K562 (cell line): ENCODE results near the gene CFAP141. TPM values are rescaled to one million over a fixed set of nuclear protein-coding genes. Genes with fewer than 3 reads are reported as not detected.

Experiments used
- ATAC-seq: fragments of 200-7000 bp; cut with Tn5 transposase; 3 replicates; pipeline ENCODE4 v1.9.1; 2020; ENCODE audit warnings: moderate library complexity
- BruUV-seq: library from RNA; stranded (reverse); fragments of 400-500 nt; replicated peaks from 2 replicates; lab custom pipeline; 2021; lab: Mats Ljungman, UMichigan
- CTCF ChIA-PET: fragments of 300-600 bp; formaldehyde crosslinking; extraction: SDS; loops from one replicate; lab custom pipeline; 2021; ENCODE audit warnings: low intra/inter-chr PET ratio; lab: Yijun Ruan, JAX
- POLR2A ChIA-PET: fragments of 300-600, 350-650 bp; sonication (Branson Sonifier 250); formaldehyde crosslinking; extraction: SDS; loops from one replicate; lab custom pipeline; 2021; ENCODE audit warnings: antibody characterized with exemption, inconsistent platforms; lab: Yijun Ruan, JAX
- DNase-seq, 4 experiments: peaks; one replicate each; pipeline versions ENCODE4 v3.0.0 to v3.0.0-alpha.2; 2011 to 2018; ENCODE audit warnings: low spot score in 3 of 4, mixed read lengths in 3 of 4; ENCODE audit errors: extremely low read depth in 1 of 4
- FAIRE-seq: peaks from 2 replicates; lab custom pipeline; 2011; peaks lifted over from hg19 to GRCh38; lab: Jason Lieb, UNC
- H2AFZ ChIP-seq: 2 replicates; pipeline ENCODE4 v1.6.0; 2011; ENCODE audit warnings: low read depth, low read length, control low read depth, inconsistent platforms
- H3K27ac ChIP-seq: fragments of 200-600 bp; 3 replicates; pipeline ENCODE4 v1.8.0; 2011; ENCODE audit warnings: low read depth, mild to moderate bottlenecking, control low read depth, inconsistent platforms, low read length, moderate library complexity, mixed read lengths; ENCODE audit errors: extremely low read depth
- H3K27me3 ChIP-seq, 2 experiments: fragments of 300-600 bp in 1 of 2; 2 replicates in 1 of 2; 3 replicates in 1 of 2; pipeline versions ENCODE4 v1.6.0 to v1.8.0; 2011; ENCODE audit warnings: inconsistent platforms in 2 of 2, low read length in 2 of 2, mild to moderate bottlenecking in 1 of 2, mixed read lengths in 1 of 2, moderate library complexity in 1 of 2; ENCODE audit not compliant: control insufficient read depth in 2 of 2, insufficient read depth in 2 of 2
- H3K36me3 ChIP-seq: fragments of 300-600 bp; 3 replicates; pipeline ENCODE4 v1.8.0; 2011; ENCODE audit warnings: mild to moderate bottlenecking, low read length, inconsistent platforms; ENCODE audit not compliant: control insufficient read depth, insufficient read depth
- H3K4me1 ChIP-seq, 2 experiments: fragments of 200-600 bp in 1 of 2; replicated peaks in 1 of 2; 2 replicates in 1 of 2; 3 replicates in 1 of 2; pipeline versions ENCODE4 v1.5.1 to v1.8.0; 2011; ENCODE audit warnings: inconsistent platforms in 2 of 2, low read length in 2 of 2, mild to moderate bottlenecking in 1 of 2, mixed read lengths in 1 of 2, moderate library complexity in 1 of 2; ENCODE audit not compliant: control insufficient read depth in 2 of 2, insufficient read depth in 2 of 2
- H3K4me2 ChIP-seq: 2 replicates; pipeline ENCODE4 v1.6.1; 2011; ENCODE audit warnings: low read length, control low read depth, inconsistent platforms, mixed read lengths; ENCODE audit not compliant: insufficient read depth
- H3K4me3 ChIP-seq: fragments of 200-600 bp; sonication (generic), shearing (Covaris generic); 2 replicates; pipeline ENCODE4 v1.5.1; 2016; ENCODE audit warnings: control low read depth, inconsistent platforms
- H3K79me2 ChIP-seq: fragments of 200-600 bp; 3 replicates; pipeline ENCODE4 v1.8.0; 2011; ENCODE audit warnings: low read length, inconsistent platforms; ENCODE audit not compliant: control insufficient read depth, insufficient read depth
- H3K9ac ChIP-seq, 2 experiments: 2 replicates each; pipeline versions ENCODE4 v1.6.0 to v1.6.1; 2011; ENCODE audit warnings: low read depth in 2 of 2, low read length in 2 of 2, control low read depth in 1 of 2, inconsistent platforms in 1 of 2, mild to moderate bottlenecking in 1 of 2, mixed read lengths in 1 of 2; ENCODE audit not compliant: insufficient read depth in 1 of 2
- H3K9me1 ChIP-seq: one replicate; pipeline ENCODE4 v1.6.0; 2011; ENCODE audit warnings: inconsistent platforms, mild to moderate bottlenecking, low read length, moderate library complexity; ENCODE audit not compliant: control insufficient read depth, insufficient read depth
- H3K9me3 ChIP-seq: replicated peaks from 2 replicates; pipeline ENCODE4 v1.5.1; 2011; ENCODE audit warnings: low read depth, low read length, inconsistent platforms; ENCODE audit not compliant: control insufficient read depth, insufficient read depth
- H4K20me1 ChIP-seq: replicated peaks from 2 replicates; pipeline ENCODE4 v1.6.1; 2011; ENCODE audit warnings: low read length, inconsistent platforms, mixed read lengths; ENCODE audit not compliant: control insufficient read depth, insufficient read depth
- ETV6 ChIP-seq, 3 experiments: fragments of 150-350 bp in 1 of 3; sonication (generic) in 1 of 3; formaldehyde crosslinking in 1 of 3; IDR thresholded peaks; 2 replicates each; pipeline versions ENCODE4 v1.6.1 to v1.8.0; 2014 to 2022; ENCODE audit warnings: borderline replicate concordance in 2 of 3, low read depth in 2 of 3, antibody characterized with exemption in 1 of 3, low read length in 1 of 3, mild to moderate bottlenecking in 1 of 3, missing genetic modification reagents in 1 of 3
- KLF13 ChIP-seq: fragments of 450-650 bp; IDR thresholded peaks from 2 replicates; pipeline ENCODE4 v1.6.1; 2016; ENCODE audit warnings: missing genetic modification characterization, low read depth, mild to moderate bottlenecking, missing compliant biosample characterization, moderate library complexity, borderline replicate concordance
- NFIC ChIP-seq: fragments of 450-650 bp; IDR thresholded peaks from 2 replicates; pipeline ENCODE4 v1.6.1; 2017; ENCODE audit warnings: mild to moderate bottlenecking, inconsistent platforms
- NFIX ChIP-seq: fragments of 250-450 bp; sonication (Bioruptor Pico); IDR thresholded peaks from 2 replicates; pipeline ENCODE4 v1.4.0; 2020; ENCODE audit warnings: low read depth, mild to moderate bottlenecking, moderate library complexity
- WGBS: fragments of 100-300 bp; shearing (Covaris generic); methylation state at CpG from one replicate; pipeline ENCODE4 v1.1.6; 2016; ENCODE audit warnings: low coverage, mixed read lengths; ENCODE audit not compliant: insufficient coverage; ENCODE audit errors: missing lambda C conversion rate; 5-methylcytosine and 5-hydroxymethylcytosine counted together
- in situ Hi-C: fragments of 300-500 bp; cut with MboI; formaldehyde crosslinking; loops from 4 replicates; pipeline ENCODE4 v1.15.0; 2018; ENCODE audit warnings: inconsistent platforms, mixed read lengths
- intact Hi-C: fragments of 100-400 bp; cut with micrococcal nuclease; formaldehyde crosslinking; loops from 2 replicates; pipeline ENCODE4 v1.14.2; 2022
- polyA plus RNA-seq, 8 experiments: library from polyadenylated mRNA; depleted of rRNA in 4 of 8; stranded (reverse) in 5 of 8; unstranded in 3 of 8; fragments of >200 nt; fragmentation: Nextera tagmentation in 2 of 8; fragmentation: Illumina TruSeq in 1 of 8; extraction: Ambion mirVana in 2 of 8; extraction: Trizol in 1 of 8; gene quantifications; 2 replicates each; pipeline versions ENCODE4 v1.2.1 to v1.2.3, GENCODE V29; 2011 to 2014; ENCODE audit warnings: inconsistent platforms in 1 of 8, missing spikeins in 1 of 8
- total RNA-seq, 7 experiments: library from RNA; depleted of rRNA in 6 of 7; stranded (reverse); fragments of >200 nt in 6 of 7; fragmentation: Illumina TruSeq in 2 of 7; extraction: Trizol in 2 of 7; gene quantifications; 2 replicates each; pipeline versions ENCODE4 v1.2.1 to v1.2.3, GENCODE V29; 2011 to 2021; ENCODE audit warnings: low replicate concordance in 1 of 7
- TF ChIP-seq, protein P1 (sequence below): sonication (generic); formaldehyde crosslinking; IDR thresholded peaks from 2 replicates; pipeline ENCODE4 v1.8.1; 2023; ENCODE audit warnings: mild to moderate bottlenecking, missing genetic modification reagents

Gene CFAP141
- total and polyA plus RNA-seq, 9 of the 15 experiments (the other 6 are each of a cell fraction or from before 2014, with no cell fraction given), result not detected

DNA sequence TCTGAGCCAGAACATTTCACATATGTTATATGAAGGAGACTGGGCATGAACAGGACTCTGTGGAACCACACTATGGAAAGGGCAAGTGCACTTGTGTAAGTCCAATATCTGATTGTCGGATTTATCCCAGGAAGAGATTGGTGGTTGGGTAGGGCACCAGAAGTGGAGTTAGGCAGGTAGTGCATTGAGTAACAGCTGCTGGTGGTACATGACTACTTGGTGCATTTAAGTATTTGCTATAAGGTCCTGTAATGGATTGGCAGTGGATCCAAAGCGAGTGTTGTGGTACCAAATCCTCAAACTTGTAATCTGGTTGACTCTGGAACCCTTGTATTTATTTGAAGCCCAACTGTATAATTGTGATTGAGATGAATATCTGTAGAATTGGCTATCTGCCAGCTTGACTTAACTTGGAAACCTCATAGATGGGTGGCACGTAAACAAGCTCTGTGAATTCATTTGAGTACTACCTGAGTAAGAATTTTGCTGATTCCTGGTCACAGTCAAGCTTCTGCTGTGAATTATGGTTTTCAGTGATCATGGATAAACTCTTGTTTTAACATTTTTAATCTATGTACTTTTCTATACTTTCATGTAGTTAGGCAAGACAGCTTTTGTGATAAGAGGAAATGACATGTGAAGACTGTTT, 35.7 kb upstream of the CFAP141 start:
- no peaks in the 10 kb centered on the region for H4K20me1 ChIP-seq
- intact Hi-C loops, result no loop called here
- no peak overlapping the region for H3K4me3 ChIP-seq
- CTCF ChIA-PET, result no interaction called here
- 93% methylated on average over 3 of the region's 3 CpGs for WGBS
- no peaks in the 10 kb centered on the region for H3K27me3 ChIP-seq
- H3K4me1 ChIP-seq, result no peaks in the 10 kb centered on the region
- ATAC-seq (no peak), FAIRE-seq (no peak), DNase-seq (no peak)
- no peaks in the 10 kb centered on the region for H3K9me3 ChIP-seq
- no peak overlapping the region for H3K9ac ChIP-seq
- TF ChIP-seq, protein P1, sequence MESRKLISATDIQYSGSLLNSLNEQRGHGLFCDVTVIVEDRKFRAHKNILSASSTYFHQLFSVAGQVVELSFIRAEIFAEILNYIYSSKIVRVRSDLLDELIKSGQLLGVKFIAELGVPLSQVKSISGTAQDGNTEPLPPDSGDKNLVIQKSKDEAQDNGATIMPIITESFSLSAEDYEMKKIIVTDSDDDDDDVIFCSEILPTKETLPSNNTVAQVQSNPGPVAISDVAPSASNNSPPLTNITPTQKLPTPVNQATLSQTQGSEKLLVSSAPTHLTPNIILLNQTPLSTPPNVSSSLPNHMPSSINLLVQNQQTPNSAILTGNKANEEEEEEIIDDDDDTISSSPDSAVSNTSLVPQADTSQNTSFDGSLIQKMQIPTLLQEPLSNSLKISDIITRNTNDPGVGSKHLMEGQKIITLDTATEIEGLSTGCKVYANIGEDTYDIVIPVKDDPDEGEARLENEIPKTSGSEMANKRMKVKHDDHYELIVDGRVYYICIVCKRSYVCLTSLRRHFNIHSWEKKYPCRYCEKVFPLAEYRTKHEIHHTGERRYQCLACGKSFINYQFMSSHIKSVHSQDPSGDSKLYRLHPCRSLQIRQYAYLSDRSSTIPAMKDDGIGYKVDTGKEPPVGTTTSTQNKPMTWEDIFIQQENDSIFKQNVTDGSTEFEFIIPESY (CRISPR knock-in tag), result no peak
- TF ChIP-seq NFIX (CRISPR knock-in tag) (peak; percentile 39; the same call in 1 of the 2 replicates), NFIC (peak; percentile 86), KLF13 (tag) (no peak), ETV6 (IDR thresholded peaks at IDR 0.05; ENCODE audit: borderline replicate concordance in 1 of 2, low read depth in 2 of 2, low read length in 1 of 2) (no peak), ETV6 (CRISPR knock-in tag; IDR thresholded peaks at IDR 0.05; ENCODE audit: borderline replicate concordance) (0 out of 2 replicates have a peak, but pooled peaks have one; percentile 42)
- H2AFZ ChIP-seq, result no peak overlapping the region
- in situ Hi-C loops, result no loop called here
- no peak overlapping the region for H3K27ac ChIP-seq
- H3K36me3 ChIP-seq, result peaks cover 95% of the 10 kb centered on the region
- POLR2A ChIA-PET, result interaction anchor here (0.9 to 1.5 kb wide), 2 partner anchors 9 to 14 kb away, joined by 3 to 5 read pairs; no protein-coding TSS in a partner anchor
- H3K9me1 ChIP-seq, result no peaks in the 10 kb centered on the region
- H3K79me2 ChIP-seq, result peaks cover 38% of the 10 kb centered on the region
- BruUV-seq, result no TSS peak
- no peak overlapping the region for H3K4me2 ChIP-seq
